DMS53 treated with DMSO at 0.1 percent for 48 hours (cell line): ENCODE data around the gene KIR2DL1.
"Not testable (repeated sequence)": the region's sequence is repeated elsewhere in the genome, so short reads cannot be mapped to it uniquely, and the experiment has no call there.

ENCODE experiments used
- DNase-seq: peaks from one replicate; lab custom pipeline; 2025; ENCODE audit not compliant: unreplicated experiment; lab: John Stamatoyannopoulos, UW

The KIR2DL1 gene

GRCh38 chr19:54769646-54770045 lies at the start of gene KIR2DL1:
KIR2DL1 (plus strand) TSS chr19:54769793; CDS start chr19:54769851, 58 bp downstream.
- DNase-seq, result not testable (repeated sequence)

DNA sequence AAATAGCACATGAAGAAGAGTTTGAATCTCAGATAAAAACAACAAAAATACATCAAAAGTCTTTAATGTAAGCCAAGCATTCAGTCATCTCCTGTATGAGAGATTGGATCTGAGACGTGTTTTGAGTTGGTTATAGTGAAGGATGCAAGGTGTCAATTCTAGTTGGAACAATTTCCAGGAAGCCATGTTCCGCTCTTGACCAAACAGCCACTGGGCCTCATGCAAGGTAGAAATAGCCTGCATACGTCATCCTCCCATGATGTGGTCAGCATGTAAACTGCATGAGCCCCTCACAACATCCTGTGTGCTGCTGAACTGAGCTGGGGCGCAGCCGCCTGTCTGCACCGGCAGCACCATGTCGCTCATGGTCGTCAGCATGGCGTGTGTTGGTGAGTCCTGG lies 45.5 kb upstream of the KIR2DL1 start, which contains the start of gene KIR3DL3:
Gene KIR3DL3, plus strand, starts transcription at position 301 of the 400 bp plus-strand sequence. Its CDS starts 55 bp downstream, at position 356.
- DNase-seq, result no peak

- no peak for DNase-seq
Observed at GRCh38 chr19:54724644-54725043, 44.9 kb upstream of the KIR2DL1 start.

DNA sequence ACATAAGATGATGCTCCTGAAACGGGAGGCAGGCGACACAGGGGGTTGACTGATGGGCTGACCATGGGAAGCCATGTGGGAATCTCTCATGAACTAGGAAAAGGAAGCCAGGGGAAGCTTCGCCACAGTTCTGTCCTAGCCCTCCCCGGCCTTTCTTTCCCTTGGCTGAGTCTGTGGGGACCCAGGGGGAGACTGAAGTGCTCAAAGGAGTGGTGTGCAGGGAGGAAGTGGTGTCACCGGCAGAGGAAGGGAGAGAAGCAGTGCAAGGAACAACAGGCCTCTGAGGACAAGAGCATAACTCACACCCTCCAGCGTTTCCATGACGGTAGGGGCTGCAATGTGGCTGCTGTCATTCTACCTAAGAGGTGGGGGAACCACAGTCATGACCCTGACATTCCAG lies 44.3 kb upstream of the KIR2DL1 start:
- no peak for DNase-seq

DNA sequence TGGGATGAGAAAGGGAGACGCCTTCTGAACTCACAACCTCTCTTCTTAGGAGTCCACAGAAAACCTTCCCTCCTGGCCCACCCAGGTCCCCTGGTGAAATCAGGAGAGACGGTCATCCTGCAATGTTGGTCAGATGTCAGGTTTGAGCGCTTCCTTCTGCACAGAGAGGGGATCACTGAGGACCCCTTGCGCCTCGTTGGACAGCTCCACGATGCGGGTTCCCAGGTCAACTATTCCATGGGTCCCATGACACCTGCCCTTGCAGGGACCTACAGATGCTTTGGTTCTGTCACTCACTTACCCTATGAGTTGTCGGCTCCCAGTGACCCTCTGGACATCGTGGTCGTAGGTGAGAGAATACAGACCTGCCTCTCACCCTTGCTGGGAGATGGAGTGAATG lies 42.0 kb upstream of the KIR2DL1 start:
- DNase-seq, result no peak

DNA sequence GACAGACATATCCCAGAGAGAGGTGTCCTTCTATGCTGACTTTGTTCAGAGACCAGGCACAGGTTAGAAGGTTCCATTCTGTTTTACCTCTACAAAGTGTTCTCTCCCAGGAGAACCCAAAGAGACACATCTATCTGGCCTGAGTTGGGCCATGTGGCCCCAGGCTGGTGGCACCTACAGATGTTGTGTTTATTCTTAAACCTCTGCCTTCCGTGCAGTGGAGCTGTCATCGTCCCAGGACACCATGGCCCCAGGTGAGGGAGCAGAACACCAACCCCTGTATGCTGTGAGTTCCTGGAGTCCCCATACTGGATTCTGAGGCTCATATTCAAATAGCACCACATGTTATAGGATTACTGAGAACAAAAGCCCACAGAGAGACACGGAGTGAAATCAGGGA lies 41.4 kb upstream of the KIR2DL1 start:
- DNase-seq, result no peak

GRCh38 chr19:54729416-54730188 lies 40.0 kb upstream of the KIR2DL1 start:
- no peak for DNase-seq

DNA sequence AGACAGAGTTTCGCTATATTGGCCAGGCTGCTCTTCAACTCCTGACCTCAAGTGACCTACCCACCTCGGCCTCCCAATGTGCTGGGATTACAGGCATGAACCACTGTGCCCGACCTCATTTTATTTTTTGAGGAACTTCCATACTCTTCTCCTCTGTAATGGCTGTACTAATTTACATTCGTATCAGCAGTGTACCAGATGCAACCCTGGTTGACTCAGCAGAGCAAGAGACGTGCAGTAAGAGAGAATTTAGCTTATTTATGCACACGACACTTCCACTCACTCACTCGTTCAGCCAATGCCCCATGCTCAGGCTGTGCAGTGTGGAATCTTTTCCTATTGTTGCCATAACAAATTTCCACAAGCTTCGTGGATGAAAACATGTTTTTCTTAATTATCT lies 38.4 kb upstream of the KIR2DL1 start:
- no peak for DNase-seq

DNA sequence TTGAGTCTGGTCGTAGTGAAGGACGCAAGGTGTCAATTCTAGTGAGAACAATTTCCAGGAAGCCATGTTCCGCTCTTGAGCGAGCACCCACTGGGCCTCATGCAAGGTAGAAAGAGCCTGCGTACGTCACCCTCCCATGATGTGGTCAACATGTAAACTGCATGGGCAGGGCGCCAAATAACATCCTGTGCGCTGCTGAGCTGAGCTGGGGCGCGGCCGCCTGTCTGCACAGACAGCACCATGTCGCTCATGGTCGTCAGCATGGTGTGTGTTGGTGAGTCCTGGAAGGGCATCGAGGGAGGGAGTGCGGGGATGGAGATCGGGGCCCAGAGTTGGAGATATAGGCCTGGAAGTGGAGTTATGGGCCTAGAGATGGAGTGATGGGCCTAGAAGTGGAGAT lies 31.3 kb upstream of the KIR2DL1 start, which contains the start of gene KIR2DL3:
Gene KIR2DL3, plus strand, starts transcription at position 208 of the 400 bp plus-strand sequence. Its CDS starts 33 bp downstream, at position 241.
- DNase-seq, result not testable (repeated sequence)

DNA sequence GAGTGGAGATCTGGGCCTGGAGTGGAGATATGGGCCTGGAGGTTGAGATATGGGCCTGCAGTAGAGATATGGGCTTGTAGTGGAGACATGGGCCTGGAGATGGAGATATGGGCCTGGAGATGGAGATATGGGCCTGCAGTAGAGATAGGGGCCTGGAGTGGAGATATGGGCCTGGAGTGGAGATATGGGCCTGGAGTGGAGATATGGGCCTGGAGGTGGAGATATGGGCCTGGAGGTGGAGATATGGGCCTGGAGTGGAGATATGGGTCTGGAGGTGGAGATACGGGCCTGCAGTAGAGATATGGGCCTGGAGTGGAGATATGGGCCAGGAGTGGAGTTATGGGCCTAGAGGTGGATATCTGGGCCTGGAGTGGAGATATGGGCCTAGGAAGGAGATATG lies 30.9 kb upstream of the KIR2DL1 start:
- no peak for DNase-seq

GRCh38 chr19:54739587-54740497 lies 29.8 kb upstream of the KIR2DL1 start:
- no peak for DNase-seq

DNA sequence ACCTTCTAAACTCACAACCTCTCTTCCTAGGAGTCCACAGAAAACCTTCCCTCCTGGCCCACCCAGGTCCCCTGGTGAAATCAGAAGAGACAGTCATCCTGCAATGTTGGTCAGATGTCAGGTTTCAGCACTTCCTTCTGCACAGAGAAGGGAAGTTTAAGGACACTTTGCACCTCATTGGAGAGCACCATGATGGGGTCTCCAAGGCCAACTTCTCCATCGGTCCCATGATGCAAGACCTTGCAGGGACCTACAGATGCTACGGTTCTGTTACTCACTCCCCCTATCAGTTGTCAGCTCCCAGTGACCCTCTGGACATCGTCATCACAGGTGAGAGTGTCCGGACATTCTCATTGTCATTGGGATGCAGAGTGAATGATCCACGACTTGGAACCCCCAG lies 27.6 kb upstream of the KIR2DL1 start:
- DNase-seq, result not testable (repeated sequence)

DNA sequence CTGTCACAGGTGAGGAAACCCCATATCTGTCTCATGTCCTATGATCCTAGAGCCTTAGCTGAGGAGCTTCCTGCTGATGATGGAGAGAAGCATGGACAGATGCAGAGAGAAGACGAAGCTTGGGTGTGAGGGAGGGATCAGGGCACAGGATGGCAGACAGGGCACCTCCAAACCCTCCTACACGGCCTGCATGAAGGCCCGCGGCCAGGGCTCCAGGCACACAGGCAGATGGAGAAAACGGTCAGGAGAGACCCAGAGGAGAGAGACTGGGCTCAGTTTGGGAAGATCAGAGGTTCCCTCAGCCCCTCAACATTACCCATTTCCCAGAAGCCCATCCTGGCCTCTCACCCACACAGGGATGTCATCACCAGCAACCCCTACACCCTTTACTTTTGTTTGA lies 25.5 kb upstream of the KIR2DL1 start:
- DNase-seq, result not testable (repeated sequence)

GRCh38 chr19:54747614-54748322 lies 21.8 kb upstream of the KIR2DL1 start:
- not testable (repeated sequence) for DNase-seq

DNA sequence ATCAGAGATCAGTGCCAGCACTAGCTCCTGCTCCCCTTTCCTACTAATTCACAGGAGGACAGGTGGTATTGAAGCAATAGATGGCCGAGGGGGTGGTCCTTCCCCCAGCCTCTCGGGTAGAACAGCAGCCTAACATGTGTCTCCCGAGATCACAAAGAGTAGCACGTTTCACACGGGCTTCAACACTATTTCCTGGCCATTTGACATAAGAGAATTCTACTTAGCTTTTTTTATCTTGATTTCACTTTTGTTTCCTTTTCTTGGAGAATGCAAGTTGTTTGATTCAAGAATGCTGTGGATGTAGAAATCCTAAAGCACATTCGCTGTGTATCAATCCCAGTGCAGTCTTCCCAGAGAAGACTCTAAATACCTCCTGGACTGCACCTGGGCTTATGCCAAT lies 19.3 kb upstream of the KIR2DL1 start:
- not testable (repeated sequence) for DNase-seq

GRCh38 chr19:54756204-54757110 lies 13.1 kb upstream of the KIR2DL1 start:
- DNase-seq, result not testable (repeated sequence)

GRCh38 chr19:54758577-54758976 lies 11.0 kb upstream of the KIR2DL1 start:
- DNase-seq, result not testable (repeated sequence)

GRCh38 chr19:54764219-54764618 lies 5.4 kb upstream of the KIR2DL1 start:
- not testable (repeated sequence) for DNase-seq

GRCh38 chr19:54766464-54766863 lies 3.1 kb upstream of the KIR2DL1 start:
- not testable (repeated sequence) for DNase-seq

- DNase-seq, result not testable (repeated sequence)
Observed at GRCh38 chr19:54770511-54770910, 918 bp downstream of the KIR2DL1 start.
